HG03575 (cell line): ENCODE data around the gene BCL11B.

Experiments used
- ATAC-seq: cut with Tn5 transposase; IDR thresholded peaks from one replicate; pipeline ENCODE4 v1.9.1; 2021; ENCODE audit not compliant: unreplicated experiment, insufficient number of reproducible peaks, low FRiP score; ENCODE audit errors: extremely low read depth

Gene BCL11B

GRCh38 chr14:99271951-99272631 lies at the start of gene BCL11B:
Gene BCL11B (minus strand): TSS chr14:99272197. CDS start chr14:99271218, 979 bp downstream.
- ATAC-seq: peak; percentile 60

- ATAC-seq: no peak
Measured at GRCh38 chr14:99321236-99321925, 49.4 kb upstream of the BCL11B start.

- no peak for ATAC-seq
Measured at GRCh38 chr14:99320621-99321235, 48.7 kb upstream of the BCL11B start.

- peak; percentile 57 for ATAC-seq
Measured at GRCh38 chr14:99320105-99320572, 48.1 kb upstream of the BCL11B start.

GRCh38 chr14:99318959-99319295 lies 46.9 kb upstream of the BCL11B start:
- ATAC-seq: no peak

- no peak for ATAC-seq
Measured at GRCh38 chr14:99318091-99318958, 46.3 kb upstream of the BCL11B start.

- ATAC-seq: no peak
Measured at GRCh38 chr14:99317231-99318090, 45.5 kb upstream of the BCL11B start.

- ATAC-seq: no peak
Measured at GRCh38 chr14:99316281-99317163, 44.5 kb upstream of the BCL11B start.

- no peak for ATAC-seq
Measured at GRCh38 chr14:99315197-99315596, 43.2 kb upstream of the BCL11B start.

- ATAC-seq: no peak
Measured at GRCh38 chr14:99314623-99315022, 42.6 kb upstream of the BCL11B start.

- ATAC-seq: no peak
Measured at GRCh38 chr14:99313234-99313633, 41.2 kb upstream of the BCL11B start.

GRCh38 chr14:99312106-99312505 lies 40.1 kb upstream of the BCL11B start:
- ATAC-seq: no peak

GRCh38 chr14:99309220-99309766 lies 37.3 kb upstream of the BCL11B start:
- no peak for ATAC-seq

GRCh38 chr14:99304208-99304607 lies 32.2 kb upstream of the BCL11B start:
- ATAC-seq: no peak

GRCh38 chr14:99300190-99300589 lies 28.2 kb upstream of the BCL11B start:
- no peak for ATAC-seq

GRCh38 chr14:99296517-99296916 lies 24.5 kb upstream of the BCL11B start:
- ATAC-seq: no peak
